GM10847 (cell line): ENCODE data around the gene ZSWIM4.

Experiments
- POLR2A ChIP-seq: IDR thresholded peaks from 2 replicates; pipeline ENCODE4 v1.6.1; 2011; ENCODE audit not compliant: insufficient read length; ENCODE audit errors: extremely low read depth

Gene ZSWIM4

GRCh38 chr19:13865571-13866462 lies 70.6 kb downstream of the ZSWIM4 start:
- no peak for TF ChIP-seq POLR2A

GRCh38 chr19:13866463-13867046 lies 71.3 kb downstream of the ZSWIM4 start:
- TF ChIP-seq POLR2A = no peak

DNA sequence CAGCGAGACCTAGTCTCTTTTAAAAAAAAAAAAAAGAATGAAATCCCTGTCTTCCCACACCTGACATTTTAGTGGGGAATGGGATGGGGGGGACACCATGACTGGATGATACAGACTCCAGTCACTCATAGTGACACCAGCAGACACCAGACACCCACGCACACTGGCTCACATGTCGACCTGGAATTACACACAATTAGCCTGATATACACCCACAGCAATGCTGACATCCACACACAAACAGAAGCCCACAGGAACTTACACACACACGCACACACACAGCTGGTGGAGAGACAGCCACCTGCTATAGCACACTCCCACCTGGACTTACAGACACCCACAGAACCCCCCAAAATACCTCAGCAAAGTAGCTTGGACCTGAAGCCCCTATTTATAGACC lies 73.4 kb downstream of the ZSWIM4 start:
- no peak for TF ChIP-seq POLR2A

GRCh38 chr19:13869281-13869680 lies 74.0 kb downstream of the ZSWIM4 start:
- no peak for TF ChIP-seq POLR2A

- no peak for TF ChIP-seq POLR2A
Measured at GRCh38 chr19:13870873-13871272, 75.6 kb downstream of the ZSWIM4 start.

- TF ChIP-seq POLR2A = no peak
Measured at GRCh38 chr19:13872339-13872694, 77.1 kb downstream of the ZSWIM4 start.

DNA sequence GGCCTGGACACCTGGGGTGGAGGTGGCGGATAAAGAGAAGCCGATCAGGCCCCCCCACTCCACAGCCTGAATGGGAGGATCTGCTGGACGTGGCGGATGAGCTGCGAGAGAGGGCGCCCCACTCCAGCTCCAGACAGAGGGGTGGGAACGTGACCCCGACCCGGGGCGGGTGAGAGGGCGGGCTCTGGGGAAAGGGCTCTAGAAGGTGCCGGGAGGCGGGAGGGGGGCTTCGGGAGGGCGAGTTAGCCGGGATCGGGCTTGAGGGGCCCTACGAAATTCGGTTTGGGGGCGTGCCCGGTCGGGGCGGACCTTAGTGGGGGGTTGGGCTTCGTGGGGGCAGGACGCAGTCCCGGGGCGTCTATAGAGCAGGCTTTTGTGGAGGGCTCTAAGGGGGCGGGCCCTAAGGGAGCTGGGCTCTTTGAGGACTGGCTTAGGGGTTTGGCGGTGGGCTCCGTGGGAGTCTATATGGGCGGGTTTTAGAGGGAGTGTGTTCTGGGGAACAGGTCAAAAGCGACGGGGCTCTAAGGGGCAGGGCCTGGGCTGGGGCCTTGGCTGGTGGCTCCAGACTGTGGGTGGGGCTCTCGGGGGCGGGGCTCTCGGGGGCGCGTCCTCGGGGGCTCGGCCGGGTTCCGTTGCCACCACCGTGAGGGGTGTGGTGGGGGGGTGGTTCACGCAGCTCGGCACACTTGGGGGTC lies 77.6 kb downstream of the ZSWIM4 start:
- no peak for TF ChIP-seq POLR2A

GRCh38 chr19:13873834-13874515 lies 78.7 kb downstream of the ZSWIM4 start:
- no peak for TF ChIP-seq POLR2A

GRCh38 chr19:13875824-13876223 lies 80.6 kb downstream of the ZSWIM4 start:
- no peak for TF ChIP-seq POLR2A

DNA sequence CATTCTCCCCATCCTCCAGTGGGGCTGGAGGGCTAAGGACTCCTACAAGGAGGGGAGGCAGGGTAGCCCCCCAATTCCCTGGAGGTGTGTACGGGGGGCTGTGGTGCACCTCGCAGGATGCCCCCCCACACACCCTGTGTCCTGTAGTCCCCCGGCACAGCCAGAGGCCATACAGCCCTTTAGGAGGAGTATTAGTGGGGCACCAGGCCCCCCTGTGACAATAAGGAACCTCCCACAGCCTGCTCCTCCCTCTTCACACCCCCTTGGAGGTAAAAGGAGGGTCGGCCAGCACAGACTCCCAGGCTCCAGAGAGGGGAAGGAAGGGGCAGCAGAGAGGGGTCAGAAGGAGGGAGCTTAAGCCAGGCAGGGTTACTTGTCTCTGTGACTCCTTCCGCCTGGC lies 81.6 kb downstream of the ZSWIM4 start, which contains the start of gene NANOS3:
Gene NANOS3 (plus strand): TSS at position 301 of the 400 bp plus-strand sequence. CDS start 115 bp downstream, outside the sequence.
- TF ChIP-seq POLR2A = no peak

DNA sequence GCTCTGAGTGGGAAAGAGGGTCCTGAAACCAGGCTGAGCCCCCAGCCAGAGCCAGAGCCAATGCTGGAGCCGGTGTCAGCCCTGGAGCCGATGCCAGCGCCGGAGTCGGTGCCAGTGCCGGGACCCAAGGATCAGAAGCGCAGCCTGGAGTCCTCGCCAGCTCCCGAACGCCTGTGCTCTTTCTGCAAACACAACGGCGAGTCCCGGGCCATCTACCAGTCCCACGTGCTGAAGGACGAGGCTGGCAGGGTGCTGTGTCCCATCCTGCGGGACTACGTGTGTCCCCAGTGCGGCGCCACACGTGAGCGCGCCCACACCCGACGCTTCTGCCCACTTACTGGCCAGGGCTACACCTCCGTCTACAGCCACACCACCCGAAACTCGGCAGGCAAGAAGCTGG lies 82.1 kb downstream of the ZSWIM4 start:
- TF ChIP-seq POLR2A = no peak

DNA sequence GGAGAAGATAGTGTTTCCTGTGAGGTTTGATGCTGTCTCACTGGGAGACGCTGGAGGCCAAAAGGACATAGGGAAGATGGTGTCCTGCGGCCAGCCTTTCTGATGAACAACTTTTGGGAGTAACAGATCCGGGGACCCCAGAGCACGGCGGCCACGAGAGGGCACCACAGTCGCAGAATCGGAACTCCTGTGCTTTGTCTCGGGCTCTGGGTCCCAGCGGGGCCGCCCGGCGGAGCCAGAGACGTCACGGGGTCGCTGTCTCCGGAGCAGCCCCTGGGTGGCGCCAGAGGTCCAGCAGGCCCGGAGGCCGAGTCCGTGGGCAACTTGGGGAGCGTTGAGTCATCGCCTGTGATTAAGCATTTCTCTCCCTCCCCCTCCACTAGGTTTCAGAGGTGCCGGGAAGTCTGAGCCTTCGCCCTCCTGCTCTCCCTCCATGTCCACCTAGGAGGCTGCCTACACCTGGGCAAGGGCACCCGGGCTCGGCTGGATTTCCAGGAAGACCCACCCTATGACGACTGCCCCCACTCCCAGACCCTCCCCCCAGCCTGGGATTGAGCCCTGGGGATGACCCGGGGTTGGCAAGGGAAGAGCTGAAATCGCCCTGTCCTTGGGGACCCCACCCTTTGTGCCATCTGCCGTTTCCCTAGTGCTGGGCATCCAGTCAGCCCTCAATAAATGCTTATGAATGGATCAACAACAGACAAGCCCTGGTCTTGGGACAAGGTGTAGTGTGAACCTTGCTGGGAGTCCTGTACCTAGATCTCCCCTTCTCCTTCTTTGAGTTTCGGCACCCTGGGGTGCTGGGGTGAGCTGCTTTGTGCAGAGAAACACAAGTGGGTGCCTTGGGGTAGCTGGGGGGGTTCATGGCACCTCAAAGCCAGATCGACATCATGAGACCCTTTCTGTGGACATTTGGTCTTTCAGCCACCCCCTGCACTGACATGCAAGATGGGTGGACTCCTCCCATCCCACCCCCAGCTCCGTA lies 85.1 kb downstream of the ZSWIM4 start:
- no peak for TF ChIP-seq POLR2A

DNA sequence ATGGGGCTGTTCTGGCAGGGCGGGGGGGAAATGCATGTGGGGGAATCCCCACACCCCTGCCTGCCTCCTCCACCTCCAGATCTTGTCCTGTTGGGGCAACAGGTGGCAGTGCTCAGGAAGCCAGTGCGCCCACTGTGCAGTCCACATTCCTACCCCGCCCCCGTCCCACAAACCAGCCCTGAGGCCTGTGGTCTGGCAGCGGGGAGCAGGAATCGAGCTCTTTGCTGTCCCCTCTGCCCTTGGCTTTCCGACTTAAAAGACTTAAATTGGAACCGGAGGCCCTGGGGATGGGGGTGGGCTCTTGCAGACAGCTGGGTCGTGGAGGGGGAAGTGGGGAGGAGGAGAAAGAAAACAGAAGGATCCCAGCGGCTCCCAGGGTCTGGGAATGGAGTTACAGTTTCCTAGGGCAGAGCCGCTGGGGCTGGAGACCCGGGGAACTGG lies 86.0 kb downstream of the ZSWIM4 start:
- no peak for TF ChIP-seq POLR2A
